ENCODE data around the gene PAK1. TPM values are rescaled to one million over a fixed set of nuclear protein-coding genes. Genes with fewer than 3 reads are reported as not detected.

Gene PAK1
- total and polyA plus RNA-seq, 12 donors = 12.4 to 31.5 (median 23.4) TPM

- Histone ChIP-seq H3K4me3 (peak overlapping the region in 1 of 4 donors; percentile 53), H3K27me3 (no peaks in the 10 kb centered on the region), H3K4me1 (replicated peaks in 1 of 2) (peaks cover 5 to 26% of the 10 kb centered on the region in 2 donors), H3K27ac (no peak overlapping the region), H3K9me3 (replicated peaks in 1 of 3) (no peaks in the 10 kb centered on the region), H3K36me3 (replicated peaks in 1 of 2) (no peaks in the 10 kb centered on the region)
- no peak for DNase-seq
- intact Hi-C loops (cut with DNase I) = no loop called here
- no peak for TF ChIP-seq CTCF (IDR thresholded peaks at IDR 0.05)
- TF ChIP-seq POLR2A (IDR thresholded peaks at IDR 0.05) = no peak
- WGBS, 4 donors = 71 to 85% (median 83%) methylated on average over 4 of the region's 4 CpGs
These were observed 63.6 kb downstream of the PAK1 start for GRCh38 chr11:77410076-77410827.

GRCh38 chr11:77409046-77409445 is 64.8 kb downstream of the PAK1 start:
- TF ChIP-seq POLR2A (IDR thresholded peaks at IDR 0.05) = no peak
- TF ChIP-seq CTCF (IDR thresholded peaks at IDR 0.05) = no peak
- intact Hi-C loops (cut with DNase I) = no loop called here
- Histone ChIP-seq H3K36me3 (replicated peaks in 1 of 2) (no peaks in the 10 kb centered on the region), H3K4me3 (no peak overlapping the region), H3K4me1 (replicated peaks in 1 of 2) (peaks cover 5 to 26% of the 10 kb centered on the region in 2 donors), H3K9me3 (replicated peaks in 1 of 3) (no peaks in the 10 kb centered on the region), H3K27me3 (no peaks in the 10 kb centered on the region), H3K27ac (no peak overlapping the region)
- whole genome bisulfite sequencing, 4 donors = 92 to 100% (median 96%) methylated on average over 1 of the region's 1 CpG
- no peak for DNase-seq

GRCh38 chr11:77407613-77408012 is 66.3 kb downstream of the PAK1 start:
- H3K9me3 ChIP-seq (replicated peaks in 1 of 3) = no peaks in the 10 kb centered on the region
- 9 to 21% (median 16%) methylated on average over 4 of the region's 4 CpGs for WGBS, 4 donors
- H3K27me3 ChIP-seq = no peaks in the 10 kb centered on the region
- H3K4me3 ChIP-seq = no peak overlapping the region
- intact Hi-C loops (cut with DNase I) = no loop called here
- H3K4me1 ChIP-seq (replicated peaks in 1 of 2) = peaks cover 5 to 26% of the 10 kb centered on the region in 2 donors
- no peaks in the 10 kb centered on the region for H3K36me3 ChIP-seq (replicated peaks in 1 of 2)
- peak overlapping the region in 1 of 5 donors; percentile 19 for H3K27ac ChIP-seq
- TF ChIP-seq POLR2A (IDR thresholded peaks at IDR 0.05) (no peak), CTCF (IDR thresholded peaks at IDR 0.05) (no peak)
- peak; percentile 69 to 88 (median 82) for DNase-seq

- H3K36me3 ChIP-seq (replicated peaks in 1 of 2) = no peaks in the 10 kb centered on the region
- no peaks in the 10 kb centered on the region for H3K9me3 ChIP-seq (replicated peaks in 1 of 3)
- H3K4me3 ChIP-seq = no peak overlapping the region
- WGBS, 4 donors = 72 to 80% (median 73%) methylated on average over 3 of the region's 3 CpGs
- H3K4me1 ChIP-seq (replicated peaks in 1 of 2) = peaks cover 5 to 18% of the 10 kb centered on the region in 2 donors
- no peaks in the 10 kb centered on the region for H3K27me3 ChIP-seq
- DNase-seq = no peak
- intact Hi-C loops (cut with DNase I) = no loop called here
- H3K27ac ChIP-seq = no peak overlapping the region
- TF ChIP-seq CTCF (IDR thresholded peaks at IDR 0.05) (no peak), POLR2A (IDR thresholded peaks at IDR 0.05) (no peak)
These were observed 67.5 kb downstream of the PAK1 start for GRCh38 chr11:77406396-77406795.
